SIG-M5 (cell line): ENCODE results near the gene NFXL1.

Source experiments
- DNase-seq: peaks from one replicate; lab custom pipeline; 2025; lab: John Stamatoyannopoulos, UW

NFXL1 gene

GRCh38 chr4:47831026-47831679 is 83.2 kb downstream of the NFXL1 start:
- DNase-seq: no peak

GRCh38 chr4:47830265-47831025 is 83.9 kb downstream of the NFXL1 start:
- no peak for DNase-seq

GRCh38 chr4:47829438-47829837 is 84.9 kb downstream of the NFXL1 start:
- DNase-seq: no peak

- DNase-seq: no peak
Measured at GRCh38 chr4:47827343-47828047, 86.9 kb downstream of the NFXL1 start.

GRCh38 chr4:47824840-47825239 is 89.5 kb downstream of the NFXL1 start:
- no peak for DNase-seq

GRCh38 chr4:47819178-47819577 is 95.2 kb downstream of the NFXL1 start:
- DNase-seq: no peak

GRCh38 chr4:47817275-47817674 is 97.1 kb downstream of the NFXL1 start:
- DNase-seq: no peak

- no peak for DNase-seq
Measured at GRCh38 chr4:47816748-47817147, 97.6 kb downstream of the NFXL1 start.

GRCh38 chr4:47814618-47815295 is 99.6 kb downstream of the NFXL1 start:
- no peak for DNase-seq

GRCh38 chr4:47809654-47810203 is 104.7 kb downstream of the NFXL1 start:
- DNase-seq: no peak

GRCh38 chr4:47804598-47804997 is 109.8 kb downstream of the NFXL1 start:
- DNase-seq: no peak

- no peak for DNase-seq
Measured at GRCh38 chr4:47801481-47802002, 112.8 kb downstream of the NFXL1 start.

- no peak for DNase-seq
Measured at GRCh38 chr4:47798165-47798564, 116.2 kb downstream of the NFXL1 start.
